ENCODE results near the gene WWC1.

WWC1 gene

DNA sequence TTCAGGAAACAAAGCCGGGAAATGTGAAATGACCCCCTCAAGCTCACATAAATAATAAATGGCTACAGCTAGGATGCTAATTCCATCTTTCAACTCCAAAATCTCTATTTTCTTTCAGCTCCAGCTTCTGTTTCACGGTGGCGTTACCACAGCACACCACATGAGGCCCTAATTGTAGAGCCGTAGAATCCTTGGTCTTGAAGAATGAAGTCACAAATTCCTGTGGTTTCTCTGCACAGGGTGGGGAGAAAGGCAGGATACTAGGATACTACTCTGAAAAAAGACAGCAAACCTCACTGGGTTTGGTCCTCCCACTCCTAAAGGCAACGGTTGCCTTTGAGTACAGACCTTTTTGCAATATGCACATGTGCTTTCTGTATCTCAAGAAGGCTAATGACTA lies 180.9 kb downstream of the WWC1 start:
- in situ Hi-C loops (cut with MboI; ENCODE audit: low sequenced_read_pairs) = no loop called here

DNA sequence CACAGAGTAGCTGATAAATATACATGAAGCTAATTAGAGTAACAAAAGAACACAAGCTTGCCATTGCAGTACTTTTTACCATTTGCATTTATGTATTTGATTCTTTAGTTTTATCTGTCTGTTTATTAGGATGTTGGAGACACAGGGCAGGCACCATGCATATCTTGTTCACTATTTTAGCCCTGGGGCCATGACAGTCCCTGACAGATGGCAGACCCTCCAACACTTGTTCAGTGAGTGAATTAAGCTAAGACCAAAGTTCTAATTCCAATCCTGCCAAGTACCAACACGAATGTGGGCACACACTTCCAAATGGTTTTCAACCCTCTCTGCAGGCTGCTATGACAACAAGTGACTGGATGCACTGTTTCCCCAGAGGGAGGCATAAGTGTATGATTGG lies 182.9 kb downstream of the WWC1 start:
- in situ Hi-C loops (cut with MboI; ENCODE audit: low sequenced_read_pairs) = no loop called here

DNA sequence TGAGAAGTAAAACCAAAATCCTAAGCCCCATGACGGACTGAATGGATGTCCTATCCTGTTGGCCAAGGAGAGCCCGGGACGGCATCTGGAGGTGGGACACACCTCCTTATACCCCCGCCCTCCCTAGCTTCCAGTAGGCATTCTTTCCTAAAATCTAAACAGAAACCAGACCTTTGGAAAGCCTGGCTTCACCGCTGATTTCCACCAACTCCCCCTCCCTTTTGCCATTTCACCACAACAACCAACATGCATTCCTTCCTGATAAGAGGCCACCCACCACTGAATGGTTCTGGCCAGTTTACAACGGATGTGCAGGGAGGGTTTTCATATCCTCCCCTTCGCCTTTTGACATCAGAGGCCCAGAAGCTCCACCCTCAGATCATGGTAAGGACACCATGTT lies 185.6 kb downstream of the WWC1 start:
- in situ Hi-C loops (cut with MboI; ENCODE audit: low sequenced_read_pairs) = no loop called here

DNA sequence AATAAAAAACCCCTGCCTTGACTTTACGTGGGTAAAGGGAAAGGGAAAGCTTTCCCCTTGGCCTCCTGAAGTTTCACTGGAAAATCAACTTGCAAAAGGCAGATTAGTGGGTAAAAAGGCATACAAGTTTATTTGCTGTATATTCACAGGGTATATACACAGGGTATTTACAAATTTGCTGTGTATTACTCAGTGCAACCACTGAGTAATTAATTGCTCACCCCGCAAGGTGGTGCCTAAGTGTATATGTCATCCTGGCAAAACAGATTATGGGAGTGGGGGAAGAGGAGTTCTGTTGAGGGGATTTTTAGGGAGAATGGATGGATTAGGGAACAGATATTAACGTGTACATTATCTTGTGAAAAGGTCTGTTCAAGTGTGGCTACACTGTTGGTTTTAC lies 187.7 kb downstream of the WWC1 start:
- in situ Hi-C loops (cut with MboI; ENCODE audit: low sequenced_read_pairs) = no loop called here

DNA sequence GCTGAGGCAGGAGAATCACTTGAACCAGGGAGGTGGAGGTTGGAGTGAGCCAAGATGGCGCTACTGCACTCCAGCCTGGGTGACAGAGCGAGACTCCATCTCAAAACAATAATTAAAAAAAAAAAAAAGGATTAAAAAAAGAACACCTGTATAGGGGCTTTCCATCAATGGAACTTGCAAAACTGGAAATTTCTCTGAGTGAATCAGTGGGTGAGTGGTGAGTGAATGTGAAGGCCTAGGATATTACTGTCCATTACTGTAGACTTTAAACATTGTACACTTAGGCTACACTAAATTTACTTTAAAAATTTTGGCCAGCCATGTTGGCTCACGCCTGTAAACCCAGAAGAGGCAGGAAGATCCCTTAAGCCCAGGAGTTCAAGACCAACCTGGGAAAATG lies 189.2 kb downstream of the WWC1 start:
- in situ Hi-C loops (cut with MboI; ENCODE audit: low sequenced_read_pairs) = no loop called here

DNA sequence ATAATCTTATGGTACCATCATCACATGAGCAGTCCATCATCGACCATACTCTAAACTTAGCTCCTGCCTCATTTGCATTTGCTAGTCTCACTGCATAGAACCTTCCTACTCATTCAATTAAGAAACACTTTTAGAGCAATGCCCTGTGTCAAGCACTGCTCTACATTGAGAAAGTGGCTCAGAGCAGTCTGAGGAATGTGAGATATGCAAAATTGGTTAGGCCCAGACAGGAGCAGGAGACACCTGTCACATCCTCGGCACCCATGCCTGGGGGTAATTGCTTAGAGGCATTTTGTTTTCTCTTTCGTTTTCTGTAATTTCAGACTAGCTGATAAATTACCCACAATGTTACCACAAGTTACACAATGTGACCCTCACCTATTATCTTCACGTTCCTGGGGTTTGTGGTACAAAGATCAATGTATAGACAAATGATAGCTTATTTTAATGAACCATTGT lies 189.9 kb downstream of the WWC1 start:
- in situ Hi-C loops (cut with MboI; ENCODE audit: low sequenced_read_pairs) = no loop called here

DNA sequence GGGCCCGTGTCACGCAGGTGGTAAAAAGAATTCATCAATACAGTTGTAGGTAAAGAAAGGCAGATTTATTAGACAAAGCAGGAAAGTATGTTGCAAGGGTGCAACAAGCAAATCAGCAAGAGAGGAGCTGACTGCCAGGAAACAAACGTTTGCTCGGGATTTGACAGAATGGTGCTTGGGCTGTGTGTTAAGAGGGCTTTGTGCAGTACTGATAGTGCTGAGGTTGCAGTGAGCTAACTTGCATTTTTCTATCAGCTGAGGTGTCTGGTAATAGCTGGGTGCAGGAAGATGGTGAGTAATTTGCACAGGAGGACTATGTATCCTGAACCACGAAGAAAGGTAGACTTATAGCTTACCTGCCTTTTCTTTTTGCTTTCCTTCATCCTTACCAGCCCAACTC lies 190.9 kb downstream of the WWC1 start:
- in situ Hi-C loops (cut with MboI; ENCODE audit: low sequenced_read_pairs) = no loop called here

DNA sequence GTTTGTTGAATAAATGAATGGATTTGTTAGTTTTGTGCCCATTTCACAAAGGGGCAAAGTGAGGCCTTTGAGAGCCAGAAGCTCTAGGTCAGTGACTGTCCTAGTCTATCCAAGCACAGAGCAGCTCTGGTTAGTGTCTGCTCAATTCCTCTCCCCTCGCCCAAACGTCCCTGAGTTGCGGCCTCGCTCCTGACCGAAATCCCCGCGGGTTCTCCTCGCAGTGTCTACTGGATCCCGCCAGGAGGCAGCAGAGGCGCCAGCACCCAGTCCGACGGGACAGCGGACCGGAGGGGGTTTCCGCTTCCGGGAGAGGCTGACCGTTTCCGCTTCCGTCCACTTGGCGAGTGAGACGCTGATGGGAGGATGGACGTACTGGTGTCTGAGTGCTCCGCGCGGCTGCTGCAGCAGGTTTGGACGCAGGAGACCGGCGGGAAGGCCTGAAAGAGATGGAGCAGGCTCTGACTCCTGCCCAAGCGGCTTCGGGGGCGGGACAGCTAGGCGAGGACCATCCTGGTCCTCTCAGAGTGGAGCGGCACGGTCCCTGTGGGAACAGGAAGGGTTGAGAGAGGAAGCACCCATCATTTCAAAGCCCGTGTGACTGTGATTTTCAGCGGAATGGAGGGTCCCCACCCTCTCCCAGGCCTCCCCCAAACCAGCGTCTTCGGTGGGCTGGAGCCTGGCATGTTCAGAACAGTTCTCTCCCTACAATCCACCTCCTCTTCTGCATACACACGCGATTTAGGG lies 194.9 kb downstream of the WWC1 start, which contains the start of gene RARS1:
Gene RARS1 (plus strand): TSS at position 336 of the 744 bp plus-strand sequence. CDS start 28 bp downstream, at position 364.
- in situ Hi-C loops (cut with MboI; ENCODE audit: low sequenced_read_pairs) = no loop called here

DNA sequence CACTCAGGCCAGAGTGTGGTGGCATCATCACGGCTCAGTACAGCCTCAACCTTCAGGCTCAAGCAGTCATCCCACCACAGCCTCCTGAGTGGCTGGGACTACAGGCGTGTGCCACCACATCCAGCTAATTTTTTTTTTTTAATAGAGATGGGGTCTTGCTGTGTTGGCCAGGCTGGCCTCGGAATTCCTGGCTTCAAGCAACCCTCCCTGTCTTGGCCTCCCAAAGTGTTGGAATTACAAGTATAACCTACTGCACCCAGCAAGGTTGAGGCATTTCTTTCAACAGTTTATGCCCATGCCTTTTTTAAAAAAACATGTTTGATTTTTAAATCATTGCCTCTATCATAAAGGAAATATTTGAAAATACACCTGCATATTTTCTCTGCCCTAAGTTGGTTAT lies 197.6 kb downstream of the WWC1 start:
- in situ Hi-C loops (cut with MboI; ENCODE audit: low sequenced_read_pairs) = no loop called here

DNA sequence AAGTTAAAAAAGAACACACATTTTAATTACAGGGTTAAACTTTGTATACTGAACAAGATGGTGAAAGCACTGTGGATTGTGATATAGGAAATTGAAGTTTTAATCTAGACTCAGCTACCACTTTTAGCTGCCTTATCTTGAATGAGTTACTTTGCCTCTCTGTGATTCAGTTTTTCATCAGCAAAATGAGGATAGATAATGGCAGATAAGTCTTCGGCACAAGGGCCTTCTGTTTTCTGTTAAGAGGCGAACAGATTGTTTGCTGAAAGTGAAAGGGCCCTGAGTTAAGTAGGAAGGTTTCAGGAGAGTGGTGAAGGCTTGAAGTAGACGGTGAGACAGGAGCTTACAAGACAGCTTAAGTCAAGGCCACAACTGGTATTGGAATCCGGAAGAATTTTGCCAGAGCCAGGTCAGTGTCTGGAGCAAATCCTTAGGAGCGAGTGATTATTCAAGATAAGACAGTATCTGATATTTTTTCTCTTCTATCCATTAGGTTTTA lies 202.7 kb downstream of the WWC1 start:
- in situ Hi-C loops (cut with MboI; ENCODE audit: low sequenced_read_pairs) = no loop called here

DNA sequence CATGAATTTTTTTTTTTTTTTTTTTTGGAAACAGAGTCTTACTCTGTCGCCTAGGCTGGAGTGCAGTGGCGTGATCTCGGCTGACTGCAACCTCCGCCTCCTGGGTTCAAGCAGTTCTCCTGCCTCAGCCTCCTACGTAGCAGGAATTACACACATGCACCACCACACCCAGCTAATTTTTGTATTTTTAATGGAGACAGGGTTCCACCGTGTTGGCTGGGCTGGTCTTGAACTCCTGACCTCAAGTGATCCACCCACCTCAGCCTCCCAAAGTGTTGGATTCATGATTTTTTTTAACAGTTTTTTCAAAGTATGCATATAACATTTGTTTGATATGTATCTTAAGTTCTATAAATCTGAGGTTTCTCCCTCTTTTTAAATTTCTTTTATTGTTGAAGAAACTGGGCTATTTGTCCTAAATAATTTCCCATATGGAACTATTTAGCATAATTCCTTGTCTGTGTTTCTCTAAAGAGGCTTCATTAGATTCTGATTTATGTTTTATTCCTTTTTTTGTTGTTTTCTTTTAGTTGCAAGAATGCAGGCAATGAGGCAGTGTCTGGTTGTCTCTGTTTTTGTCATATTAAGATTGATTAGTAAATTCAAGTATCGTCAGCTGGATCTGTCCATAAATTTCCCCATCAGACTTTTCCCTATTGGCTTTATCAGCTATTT lies 211.3 kb downstream of the WWC1 start:
- in situ Hi-C loops (cut with MboI; ENCODE audit: low sequenced_read_pairs) = no loop called here

DNA sequence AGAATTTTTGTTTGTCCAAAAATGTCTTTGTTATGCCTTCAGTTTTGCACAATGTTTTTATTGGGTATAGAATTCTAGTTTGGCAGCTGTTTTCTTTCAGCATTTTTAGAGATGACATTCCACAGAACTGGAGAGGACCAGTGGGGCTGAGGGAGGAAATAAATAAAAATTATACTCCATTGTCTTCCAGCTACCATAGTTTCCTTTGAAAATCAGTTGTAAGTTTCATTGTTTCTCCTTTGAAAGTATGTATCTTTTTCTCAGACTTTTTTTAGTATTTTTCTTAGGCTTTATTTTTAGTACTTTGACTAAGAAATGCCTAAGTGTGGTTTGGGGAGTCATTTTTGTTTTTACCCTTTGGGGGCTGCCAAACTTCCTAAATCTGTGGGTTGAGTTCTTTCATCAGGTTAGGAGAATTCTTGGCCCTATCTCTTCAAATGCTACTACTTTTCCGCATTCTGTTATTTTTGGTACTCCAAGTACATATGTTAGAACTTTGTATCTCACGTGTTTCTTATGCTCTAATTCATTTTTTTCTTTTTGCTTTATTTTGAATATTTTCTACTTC lies 222.5 kb downstream of the WWC1 start:
- in situ Hi-C loops (cut with MboI; ENCODE audit: low sequenced_read_pairs) = no loop called here

All from HL-60/S4 (cell line).